Fibroblast of skin of scalp (primary cell): ENCODE data around the gene CEACAM16.
"Not testable (repeated sequence)": the region's sequence is repeated elsewhere in the genome, so short reads cannot be mapped to it uniquely, and the experiment has no call there.

Experiments
- DNase-seq: peaks from one replicate; pipeline ENCODE4 v3.0.0-alpha.2; 2013

The CEACAM16 gene

DNA sequence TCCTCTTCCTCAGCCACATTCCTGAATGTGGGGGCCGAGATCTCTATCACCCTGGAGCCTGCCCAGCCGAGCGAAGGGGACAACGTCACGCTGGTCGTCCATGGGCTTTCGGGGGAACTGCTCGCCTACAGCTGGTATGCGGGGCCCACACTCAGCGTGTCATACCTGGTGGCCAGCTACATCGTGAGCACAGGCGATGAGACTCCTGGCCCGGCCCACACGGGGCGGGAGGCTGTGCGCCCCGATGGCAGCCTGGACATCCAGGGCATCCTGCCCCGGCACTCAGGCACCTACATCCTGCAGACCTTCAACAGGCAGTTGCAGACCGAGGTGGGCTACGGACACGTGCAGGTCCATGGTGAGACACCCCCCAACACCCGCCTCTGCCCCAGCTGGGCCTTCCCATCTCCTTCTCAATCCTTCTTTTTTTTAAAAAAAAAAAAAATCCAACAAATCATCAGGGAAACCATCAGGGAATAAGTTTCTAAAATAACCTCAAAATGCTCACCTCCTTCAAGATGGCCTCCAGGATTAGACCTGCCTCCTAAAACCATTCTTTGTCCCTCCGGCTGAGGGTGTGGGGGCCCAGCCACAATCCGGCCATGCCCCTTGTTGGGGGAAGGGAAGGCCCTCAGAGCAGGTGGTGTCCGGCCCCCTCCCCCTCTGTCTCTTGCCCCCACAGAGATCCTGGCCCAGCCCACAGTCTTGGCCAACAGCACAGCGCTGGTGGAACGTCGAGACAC, 4.6 kb downstream of the CEACAM16 start:
- DNase-seq: no peak

DNA sequence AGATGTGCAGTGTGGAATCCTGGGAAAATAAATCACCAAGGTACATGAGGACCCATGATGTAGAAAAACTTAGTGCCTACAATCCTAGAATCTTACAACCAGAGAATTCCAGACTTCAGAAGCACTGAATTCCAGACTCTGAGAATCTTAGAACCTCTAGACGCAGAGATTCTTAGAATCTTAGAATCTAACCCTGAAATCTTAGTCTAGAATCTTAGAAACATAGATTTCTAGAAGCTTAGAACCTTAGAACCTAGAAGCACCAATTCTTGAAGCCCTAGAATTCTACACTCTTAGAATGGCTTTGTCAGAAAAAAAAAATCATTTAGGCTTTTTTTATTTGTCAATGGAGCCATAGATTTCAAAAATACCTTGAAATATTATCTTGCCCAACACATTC, 6.0 kb downstream of the CEACAM16 start:
- DNase-seq: no peak

DNA sequence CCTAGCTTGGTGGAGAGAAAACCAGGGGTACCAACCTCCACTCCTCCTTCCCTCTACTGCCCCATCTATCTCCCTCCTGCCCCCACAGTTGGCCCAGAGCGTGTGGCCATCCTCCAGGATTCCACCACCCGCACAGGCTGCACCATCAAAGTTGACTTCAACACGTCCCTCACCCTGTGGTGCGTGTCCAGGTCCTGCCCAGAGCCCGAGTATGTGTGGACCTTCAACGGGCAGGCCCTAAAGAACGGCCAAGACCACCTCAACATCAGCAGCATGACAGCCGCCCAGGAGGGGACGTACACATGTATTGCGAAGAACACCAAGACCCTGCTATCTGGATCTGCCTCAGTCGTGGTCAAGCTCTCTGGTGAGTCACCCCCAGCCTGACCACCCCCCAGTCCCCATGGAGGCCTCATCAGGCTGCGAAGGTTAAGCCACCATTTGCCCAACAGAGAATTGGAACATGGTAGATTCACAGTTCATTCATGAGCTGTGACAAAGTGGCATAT, 6.6 kb downstream of the CEACAM16 start:
- DNase-seq: no peak

DNA sequence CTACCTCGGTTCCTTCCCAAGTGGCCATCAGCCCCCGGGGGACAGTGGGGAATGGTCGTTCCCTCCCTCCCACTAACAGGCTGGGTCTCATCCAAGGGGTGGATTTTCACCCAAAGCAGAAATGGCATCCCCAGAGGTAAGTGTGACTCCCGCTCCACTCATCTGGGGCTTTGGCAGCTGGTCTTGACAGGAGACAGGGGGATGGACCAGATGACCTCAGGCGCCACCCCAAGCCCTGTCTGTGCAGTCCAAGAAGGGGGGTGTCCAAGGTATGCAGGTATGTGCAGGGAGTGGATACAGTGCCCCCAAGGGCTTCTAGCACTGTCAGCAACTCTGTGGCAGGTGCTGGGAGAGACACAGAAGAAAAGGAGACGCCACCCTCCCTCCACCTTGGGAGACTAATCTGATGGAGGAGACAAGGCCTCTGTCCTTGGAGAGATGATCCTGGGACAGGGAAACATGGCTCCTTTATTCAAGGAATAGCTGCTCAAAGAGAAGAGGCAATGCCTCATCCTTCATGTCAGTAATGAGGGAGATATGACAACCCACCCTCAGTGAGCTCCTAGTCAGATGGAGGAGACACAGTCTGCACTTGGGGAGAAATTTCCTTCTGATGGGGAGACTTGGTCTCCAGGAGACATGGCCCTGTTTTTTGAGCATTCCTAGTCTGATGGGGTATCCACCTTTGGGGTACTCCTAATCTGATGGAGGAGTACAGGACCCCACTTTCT, 7.7 kb downstream of the CEACAM16 start:
- no peak for DNase-seq

DNA sequence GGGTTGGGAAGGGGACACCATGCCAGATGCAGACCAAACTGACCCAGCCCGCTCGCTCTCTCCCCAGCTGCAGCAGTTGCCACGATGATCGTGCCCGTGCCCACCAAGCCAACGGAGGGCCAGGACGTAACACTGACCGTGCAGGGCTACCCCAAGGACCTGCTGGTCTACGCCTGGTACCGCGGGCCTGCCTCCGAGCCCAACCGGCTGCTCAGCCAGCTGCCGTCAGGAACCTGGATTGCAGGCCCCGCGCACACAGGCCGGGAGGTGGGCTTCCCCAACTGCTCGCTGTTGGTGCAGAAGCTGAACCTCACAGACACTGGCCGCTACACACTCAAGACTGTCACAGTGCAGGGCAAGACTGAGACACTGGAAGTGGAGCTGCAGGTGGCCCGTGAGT, 8.8 kb downstream of the CEACAM16 start:
- no peak for DNase-seq

DNA sequence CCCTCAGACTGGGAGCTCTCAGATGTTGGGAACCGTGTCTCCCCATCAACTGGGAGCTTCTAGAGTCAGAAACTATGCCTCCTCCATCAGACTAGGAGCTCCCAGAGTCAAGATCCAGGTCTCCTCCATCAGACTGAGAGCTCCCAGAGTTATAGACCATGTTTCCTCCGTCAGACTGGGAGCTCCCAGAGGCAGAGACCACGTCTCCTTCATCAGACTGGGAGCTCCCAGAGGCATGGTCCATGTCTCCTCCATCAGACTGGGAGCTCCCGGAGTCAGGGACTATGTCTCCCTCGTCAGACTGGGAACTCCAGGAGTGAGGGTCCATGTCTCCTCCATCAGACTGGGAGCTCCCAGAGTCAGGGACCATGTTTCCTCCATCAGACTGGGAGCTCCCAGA, 10.0 kb downstream of the CEACAM16 start:
- DNase-seq: no peak

DNA sequence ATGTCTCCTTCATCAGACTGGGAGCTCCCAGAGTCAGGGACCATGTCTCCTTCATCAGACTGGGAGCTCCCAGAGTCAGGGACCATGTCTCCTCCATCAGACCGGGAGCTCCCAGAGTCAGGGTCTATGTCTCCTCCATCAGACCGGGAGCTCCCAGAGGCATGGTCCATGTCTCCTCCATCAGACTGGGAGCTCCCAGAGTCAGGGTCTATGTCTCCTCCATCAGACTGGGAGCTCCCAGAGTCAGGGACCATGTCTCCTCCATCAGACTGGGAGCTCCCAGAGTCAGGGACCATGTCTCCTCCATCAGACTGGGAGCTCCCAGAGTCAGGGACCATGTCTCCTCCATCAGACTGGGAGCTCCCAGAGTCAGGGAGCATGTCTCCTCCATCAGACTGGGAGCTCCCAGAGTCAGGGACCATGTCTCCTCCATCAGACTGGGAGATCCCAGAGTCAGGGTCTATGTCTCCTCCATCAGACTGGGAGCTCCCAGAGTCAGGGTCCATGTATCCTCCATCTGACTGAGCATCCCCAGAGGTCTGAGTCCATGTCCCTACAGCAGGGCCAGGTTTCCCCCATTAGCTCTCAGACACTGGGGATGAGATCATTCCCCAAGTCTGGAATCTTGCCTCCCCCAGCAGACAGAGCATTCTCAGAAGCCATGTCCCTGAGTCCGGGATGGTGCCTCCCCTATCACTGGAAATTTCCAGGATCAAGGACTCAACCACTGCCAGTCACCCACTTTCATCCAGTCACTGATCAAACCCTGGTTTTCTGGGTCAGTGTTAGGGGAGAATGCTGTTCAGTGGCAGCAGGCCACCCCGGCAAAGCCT, 10.7 kb downstream of the CEACAM16 start:
- DNase-seq: not testable (repeated sequence)

DNA sequence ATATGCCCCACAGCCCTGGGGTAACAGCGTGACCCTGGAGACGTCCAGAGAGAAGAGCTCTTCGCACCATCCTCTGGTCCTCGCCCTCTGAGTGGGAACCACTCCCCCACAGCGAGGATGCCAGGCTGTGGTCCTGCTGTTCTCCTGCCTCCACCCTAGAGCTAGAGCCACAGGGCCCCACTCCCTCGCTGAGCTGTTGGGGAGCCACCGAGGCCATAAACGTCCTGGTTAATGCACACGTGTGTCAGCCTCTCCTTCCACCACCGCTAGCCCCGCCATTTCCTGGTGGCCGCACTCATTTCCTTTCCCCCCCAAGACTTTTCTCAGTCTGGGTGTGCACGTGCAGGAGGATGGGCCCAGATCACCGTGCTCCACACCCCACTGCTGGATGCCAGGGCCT, 11.5 kb downstream of the CEACAM16 start:
- no peak for DNase-seq

DNA sequence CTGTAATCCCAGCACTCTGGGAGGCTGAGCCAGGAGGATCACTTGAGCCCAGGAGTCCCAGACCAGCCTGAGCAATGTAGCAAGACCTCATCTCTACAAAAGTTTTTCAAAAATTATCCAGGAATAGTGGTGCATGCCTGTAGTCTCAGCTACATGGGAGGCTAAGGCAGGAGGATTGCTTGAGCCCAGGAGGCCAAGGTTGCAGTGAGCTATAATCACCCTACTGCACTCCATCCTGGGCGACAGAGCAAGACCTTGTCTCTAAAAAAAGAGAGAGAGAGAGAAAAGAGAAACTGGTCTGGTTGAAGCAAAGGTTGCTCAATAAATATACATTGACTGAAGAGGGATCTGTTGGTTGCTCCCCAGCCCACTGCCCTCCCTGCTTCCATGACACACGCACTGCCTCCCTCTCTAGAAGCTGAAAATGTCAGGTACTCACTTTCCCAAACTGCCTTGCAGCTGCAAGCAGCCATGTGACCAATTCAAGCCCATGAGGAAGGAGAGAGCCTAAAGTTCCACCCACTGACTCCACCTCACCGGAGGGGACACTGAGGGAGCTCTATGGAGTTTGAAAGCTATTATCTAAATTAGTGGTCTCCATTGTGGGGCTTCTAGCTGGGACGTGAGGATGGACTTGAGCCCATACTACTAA, 14.0 kb downstream of the CEACAM16 start:
- no peak for DNase-seq

DNA sequence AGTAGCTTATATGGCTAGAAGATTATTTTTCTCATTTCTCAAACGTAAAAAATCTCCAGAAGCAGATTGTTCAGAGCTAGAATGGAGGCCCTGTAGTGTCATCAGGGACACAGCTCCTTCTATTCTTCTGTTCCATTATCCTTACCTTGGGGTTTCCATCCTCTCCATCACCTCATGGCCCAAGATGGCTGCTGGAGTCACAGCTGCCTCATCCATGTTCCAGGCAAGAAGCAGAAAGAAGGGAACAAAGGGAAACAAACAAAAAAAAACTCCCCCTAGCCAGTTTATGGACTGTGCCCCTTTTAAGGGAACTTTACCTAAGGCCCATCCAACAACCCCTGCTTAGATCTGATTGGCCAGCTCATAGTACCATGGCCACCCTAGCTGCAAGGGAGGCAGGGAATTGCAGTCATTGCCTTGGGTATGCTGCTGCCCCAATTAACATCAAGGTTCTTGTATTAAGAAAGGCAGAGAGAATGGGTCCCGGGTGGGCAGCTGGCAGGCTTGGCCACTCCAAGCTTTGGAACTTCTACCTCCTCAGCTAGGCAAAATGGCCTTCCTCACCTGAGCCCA, 15.7 kb downstream of the CEACAM16 start:
- DNase-seq: no peak

DNA sequence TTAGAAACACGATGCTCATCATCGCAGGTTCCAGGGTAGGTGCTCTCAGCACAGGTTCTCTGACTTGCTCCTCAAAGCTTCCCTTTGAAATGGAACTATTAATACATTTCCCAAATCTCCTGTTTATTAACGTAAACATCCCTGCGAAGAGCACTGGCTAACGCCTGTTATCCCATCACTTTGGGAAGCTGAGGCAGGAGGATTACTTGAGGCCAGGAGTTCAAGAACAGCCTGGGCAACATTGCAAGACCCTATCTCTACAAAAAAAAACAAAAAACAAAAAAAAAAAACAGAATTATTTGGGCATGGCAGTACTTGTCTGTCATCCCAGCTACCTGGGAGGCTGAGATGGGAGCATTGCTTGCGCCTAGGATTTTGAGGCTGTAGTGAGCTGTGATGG, 18.7 kb downstream of the CEACAM16 start:
- no peak for DNase-seq

DNA sequence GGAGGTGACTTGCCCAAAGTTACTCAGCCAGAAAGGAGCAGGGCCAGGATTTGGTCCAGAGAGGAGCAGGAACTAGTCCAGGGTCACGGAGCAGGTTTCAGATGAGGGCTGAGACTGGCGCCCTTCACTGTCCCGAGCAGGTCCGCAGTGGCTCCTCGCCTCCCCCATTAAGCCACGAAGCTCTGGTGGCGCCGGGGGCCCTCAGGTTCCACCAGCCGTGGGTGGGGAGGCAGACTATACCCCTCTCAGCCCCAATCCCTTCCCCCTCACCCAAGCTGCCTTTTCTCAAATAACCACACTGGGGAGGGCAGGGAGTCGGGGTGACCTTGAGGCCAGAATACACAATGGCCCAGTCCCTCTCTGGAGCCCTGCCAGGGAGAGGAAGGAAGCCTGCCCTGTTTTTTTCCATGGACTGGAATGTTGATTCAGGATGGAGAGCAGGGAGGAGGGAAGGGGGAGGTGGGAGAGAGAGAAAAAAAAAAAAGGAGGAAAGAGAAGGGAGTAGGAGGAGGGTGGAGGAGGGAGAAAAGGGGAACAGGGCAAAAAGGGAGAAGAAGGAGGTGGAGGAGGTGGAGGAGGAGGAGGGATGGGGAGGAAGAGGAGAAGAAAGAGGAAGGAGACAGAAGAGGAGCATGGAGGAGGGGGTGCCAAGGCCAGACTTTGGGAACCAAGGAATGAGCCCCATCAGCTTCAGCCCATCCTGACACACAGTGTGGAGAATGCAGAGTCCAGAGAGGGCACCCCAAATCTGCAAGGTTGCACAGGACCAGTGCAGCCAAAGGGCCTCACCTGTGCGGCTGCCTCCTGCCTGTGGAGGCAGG, 19.7 kb downstream of the CEACAM16 start:
- DNase-seq: peak; percentile 83

DNA sequence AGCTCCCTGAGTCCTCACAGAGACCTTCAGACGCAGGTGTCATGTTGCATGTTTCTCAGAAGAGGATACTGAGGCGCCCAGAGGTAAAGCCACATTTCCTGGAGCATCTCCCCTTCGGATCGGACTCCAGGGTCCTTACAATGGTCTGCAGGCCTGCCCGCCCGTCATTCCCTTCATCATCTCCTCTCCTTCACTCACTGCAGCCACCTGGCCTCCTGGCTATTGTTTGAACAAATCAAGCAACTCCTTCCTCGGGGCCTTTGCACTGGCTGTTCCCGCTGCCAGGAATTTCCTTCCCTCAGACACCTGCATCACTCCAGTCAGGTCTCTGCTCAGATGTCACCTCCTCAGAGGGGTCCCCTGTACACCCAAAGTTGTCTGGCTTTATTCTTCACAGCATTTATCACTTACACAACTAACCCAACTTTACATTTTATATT, 20.3 kb downstream of the CEACAM16 start:
- DNase-seq: no peak

DNA sequence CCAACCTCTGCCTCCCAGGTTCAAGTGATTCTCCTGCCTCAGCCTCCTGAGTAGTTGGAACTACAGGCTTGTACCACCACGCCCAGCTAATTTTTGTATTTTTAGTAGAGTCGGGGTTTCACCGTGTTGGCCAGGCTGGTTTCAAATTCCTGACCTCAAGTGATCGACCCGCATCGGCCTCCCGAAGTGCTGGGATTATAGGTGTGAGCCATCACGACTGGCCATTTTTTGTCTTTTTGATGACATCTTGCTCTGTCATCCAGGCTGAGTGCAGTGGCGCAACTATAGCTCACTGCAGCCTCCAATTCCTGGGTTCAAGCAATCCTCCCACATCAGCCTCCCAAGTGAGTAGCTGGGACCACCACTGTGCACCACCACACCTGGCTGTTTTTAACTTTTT, 21.4 kb downstream of the CEACAM16 start:
- not testable (repeated sequence) for DNase-seq

DNA sequence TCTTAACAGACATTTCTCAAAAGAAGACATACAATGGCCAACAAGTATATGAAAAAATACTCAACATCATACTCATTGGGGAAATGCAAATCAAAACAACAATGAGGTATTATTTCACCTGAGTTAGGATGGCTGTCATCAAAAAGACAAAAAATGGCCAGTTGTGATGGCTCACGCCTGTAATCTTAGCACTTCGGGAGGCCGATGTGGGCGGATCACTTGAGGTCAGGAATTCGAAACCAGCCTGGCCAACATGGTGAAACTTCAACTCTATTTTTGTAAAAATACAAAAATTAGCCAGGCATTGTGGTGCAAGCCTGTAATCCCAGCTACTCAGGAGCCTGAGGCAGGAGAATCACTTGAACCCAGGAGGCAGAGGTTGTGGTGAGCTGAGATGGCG, 22.0 kb downstream of the CEACAM16 start:
- no peak for DNase-seq

DNA sequence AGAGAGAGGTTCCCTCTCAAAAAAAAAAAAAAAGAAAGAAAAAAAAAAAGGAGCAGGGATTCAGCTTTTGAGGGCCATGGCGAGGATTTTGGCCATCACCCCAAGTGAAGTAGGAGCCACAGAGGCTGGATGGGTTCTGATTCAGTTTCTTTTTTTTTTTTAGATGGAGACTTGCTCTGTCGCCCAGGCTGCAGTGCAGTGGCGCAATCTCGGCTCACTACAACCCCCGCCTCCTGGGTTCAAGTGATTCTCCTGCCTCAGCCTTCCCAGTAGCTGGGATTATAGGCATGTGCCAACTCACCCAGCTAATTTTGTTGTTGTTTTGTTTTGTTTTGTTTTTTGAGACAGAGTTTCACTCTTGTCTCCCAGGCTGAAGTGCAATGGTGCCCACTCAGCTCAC, 22.4 kb downstream of the CEACAM16 start:
- not testable (repeated sequence) for DNase-seq

DNA sequence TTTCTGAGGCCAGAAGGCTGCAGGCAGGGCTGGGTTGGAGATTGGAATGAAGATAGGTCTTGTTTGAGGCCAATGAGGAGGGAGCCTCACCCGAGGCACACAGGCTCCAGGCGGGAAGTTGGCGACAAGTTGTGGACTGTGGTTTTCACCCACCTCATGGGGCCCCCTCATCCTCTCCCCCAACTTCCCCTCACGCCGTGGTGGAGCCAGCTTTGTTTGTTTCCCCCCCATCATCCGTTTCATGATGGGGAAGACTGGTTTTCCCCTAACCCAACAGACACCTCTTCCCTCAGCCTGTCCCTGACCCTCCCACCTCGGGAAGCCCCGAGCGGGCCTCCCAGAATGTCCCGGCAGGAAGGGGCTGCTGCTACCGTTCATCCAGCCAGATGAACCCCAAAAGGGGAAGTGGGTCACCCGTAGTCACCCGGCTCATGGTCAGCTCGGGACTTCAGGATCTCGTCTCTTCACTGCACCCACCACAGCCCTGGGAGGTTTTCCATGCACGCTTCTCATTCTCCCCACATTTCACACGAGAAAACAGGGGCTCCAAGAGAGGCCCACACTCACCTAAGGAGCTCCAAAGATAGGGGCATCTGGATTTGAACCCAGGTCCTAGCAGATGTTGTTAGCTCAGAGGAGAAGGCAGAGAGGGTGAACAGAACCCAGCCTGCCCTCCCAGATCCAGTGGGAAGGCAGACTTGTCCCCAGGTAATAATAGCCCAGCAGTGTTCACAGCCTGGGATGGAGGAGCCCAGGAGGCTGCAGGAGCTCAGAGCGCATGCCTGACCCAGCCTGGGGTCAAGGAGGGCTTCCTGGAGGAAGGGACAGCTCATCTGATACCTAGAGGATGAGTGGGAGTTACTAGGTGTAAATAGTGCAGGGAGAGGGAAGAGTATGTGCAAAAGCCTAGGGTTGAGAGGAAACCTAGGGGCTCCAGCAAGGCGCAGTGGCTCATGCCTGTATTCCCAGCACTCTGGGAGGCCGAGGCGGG, 23.5 kb downstream of the CEACAM16 start:
- no peak for DNase-seq

DNA sequence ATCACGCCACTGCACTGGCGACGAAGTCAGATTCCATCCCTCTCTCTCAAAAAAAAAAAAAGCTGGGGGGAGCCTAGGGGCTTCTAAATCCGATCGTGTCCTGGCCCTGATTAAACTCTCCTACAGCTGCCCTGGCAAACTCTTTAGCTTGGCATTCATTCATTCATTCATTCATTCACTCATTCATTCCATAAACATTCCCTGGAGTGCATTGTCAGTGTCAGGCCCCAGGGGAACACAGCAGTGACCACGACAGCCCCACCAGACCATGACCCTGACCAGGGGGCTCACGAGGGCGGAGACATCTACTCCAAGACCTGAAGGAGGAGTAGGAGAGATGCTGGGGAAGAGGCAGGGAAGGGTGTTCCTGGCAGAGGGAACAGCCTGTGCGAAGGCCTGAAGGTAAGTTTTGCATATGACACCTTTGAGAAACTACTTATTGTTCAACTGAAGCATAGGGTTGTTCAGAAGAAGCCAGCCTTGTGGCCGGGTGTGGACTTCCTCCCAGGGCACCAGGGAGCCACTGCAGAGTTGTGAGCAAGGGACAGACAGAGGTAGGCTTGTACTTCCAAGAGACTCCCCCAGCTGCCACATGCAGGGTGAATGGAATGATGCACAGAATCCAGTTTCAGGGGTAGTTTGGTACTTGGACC, 24.5 kb downstream of the CEACAM16 start:
- no peak for DNase-seq

DNA sequence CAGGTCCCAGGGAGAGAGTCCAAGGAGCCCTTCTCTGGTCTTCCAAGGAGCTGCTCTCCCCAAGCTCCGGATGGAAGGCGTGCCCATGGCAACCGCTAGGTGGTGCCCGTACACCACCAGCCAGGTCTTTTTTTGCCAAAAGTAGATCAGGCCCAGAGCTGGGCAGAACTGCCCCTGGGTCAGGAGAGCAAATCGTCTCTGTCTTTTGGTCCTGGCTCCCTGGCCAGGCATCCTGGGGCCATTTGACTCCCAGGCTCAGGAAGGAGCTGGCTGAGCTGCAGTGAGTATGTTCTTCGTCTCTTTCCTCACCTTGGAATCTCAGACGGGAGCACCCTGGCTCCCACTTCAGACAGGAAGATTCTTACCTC, 25.0 kb downstream of the CEACAM16 start:
- DNase-seq: peak; percentile 81

DNA sequence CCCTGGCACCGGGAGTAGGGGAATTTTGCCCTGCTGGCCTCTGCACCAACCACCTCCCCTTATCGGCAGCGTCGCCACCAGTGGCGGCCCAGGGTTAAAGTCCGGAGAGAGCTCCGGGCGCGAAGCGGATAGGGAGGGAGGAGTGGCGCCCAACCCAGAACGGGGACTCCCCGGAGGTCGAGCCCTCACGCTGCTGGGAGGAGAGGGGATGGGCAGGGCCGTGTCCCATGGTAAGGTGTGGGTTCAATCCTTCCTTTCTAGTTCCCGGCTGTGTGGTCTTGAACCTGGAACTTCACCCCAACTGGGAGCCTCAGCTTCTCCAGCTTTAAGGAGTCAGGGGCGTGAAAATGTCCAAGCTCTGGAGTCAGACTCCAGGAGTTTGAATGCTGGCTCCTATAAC, 26.3 kb downstream of the CEACAM16 start:
- no peak for DNase-seq
